ENCODE data around the gene NOTCH1.

Gene NOTCH1

DNA sequence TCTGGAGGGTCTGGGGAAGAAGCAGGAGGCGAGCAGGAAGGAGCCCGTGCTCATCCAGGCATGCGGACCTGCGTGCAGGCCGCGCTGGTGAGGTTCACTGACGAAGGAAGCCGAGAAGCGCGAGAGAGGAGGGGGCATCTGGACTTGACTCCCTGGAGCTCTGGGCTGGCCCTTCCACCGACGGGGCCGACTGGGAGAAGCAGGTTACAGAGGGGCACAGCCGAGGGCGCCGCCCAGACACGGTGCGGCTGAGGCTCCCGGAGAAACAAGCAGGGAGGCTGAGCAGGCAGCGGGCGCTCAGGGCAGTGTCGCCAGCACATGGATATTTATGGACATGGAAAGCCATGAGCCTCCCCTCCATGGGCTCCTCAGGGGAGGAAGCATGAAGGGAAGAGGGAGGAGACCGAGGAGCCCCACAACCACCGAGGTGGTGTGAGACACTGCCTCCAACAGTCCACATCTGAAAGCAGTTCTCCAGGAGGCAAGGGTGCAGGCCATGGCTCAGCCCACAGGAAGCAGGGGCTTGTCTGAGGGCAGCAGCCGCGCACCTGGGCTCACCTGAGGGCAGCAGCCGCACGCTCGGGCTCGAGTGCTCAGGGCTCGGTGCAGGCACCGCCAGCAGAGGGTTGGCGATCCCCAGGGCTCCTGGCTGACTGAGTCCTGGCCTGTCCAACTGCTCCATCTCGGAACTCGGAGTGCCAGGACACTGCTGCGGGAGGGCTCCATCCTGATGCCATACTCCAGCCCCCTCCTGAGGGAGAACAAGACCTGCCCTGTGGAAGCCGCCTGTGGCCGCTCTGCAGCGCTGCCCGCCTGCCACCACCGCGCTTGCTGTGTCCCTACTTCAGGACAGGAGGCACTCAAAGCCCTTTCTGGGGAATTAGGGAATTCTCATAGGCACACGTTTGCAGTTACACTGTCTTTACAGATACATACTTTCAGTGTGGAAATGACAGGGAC lies 90.5 kb downstream of the NOTCH1 start:
- no peak for DNase-seq (ENCODE audit: low read depth, low spot score)

DNA sequence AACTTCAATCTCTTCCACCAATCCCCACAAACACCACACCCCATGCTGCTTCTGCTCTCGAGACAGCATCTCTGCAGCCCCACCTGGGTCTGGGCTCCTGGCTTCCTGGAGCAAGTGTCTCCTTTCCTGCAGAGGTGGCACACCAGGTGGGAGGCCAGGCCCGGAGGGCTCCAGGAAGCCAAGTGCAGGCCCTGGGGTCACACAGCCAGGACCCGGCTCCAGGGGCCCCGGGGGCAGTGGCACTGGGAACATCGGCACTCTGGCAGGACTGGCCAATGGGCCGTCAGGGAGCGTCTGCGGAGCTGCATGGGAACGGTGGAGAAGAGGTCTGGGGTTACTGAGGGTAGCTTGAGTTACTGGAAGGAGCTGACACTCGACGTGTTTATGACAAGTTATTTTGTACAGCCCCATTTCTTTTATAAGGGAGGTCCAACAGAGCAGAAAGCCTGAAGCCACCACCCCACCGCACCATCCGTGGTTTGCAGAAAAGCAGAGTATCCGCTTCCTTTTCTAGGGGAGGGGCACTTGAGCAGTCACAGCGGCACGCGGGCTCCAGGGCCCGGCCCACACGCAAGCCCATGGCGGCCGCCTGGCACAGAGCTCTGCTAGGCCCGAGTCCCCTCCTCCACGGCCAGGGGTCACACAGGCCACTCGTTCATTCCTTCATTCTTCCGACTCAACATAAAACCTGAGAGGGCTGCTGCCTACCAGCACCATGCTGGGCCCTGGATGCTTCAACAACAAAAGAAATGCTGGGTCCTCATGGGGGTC lies 91.6 kb downstream of the NOTCH1 start:
- in situ Hi-C loops (cut with HindIII; ENCODE audit: low sequenced_read_pairs), result no loop called here
- H3K4me3 ChIP-seq (ENCODE audit: low read depth, low read length), result no peak overlapping the region
- DNase-seq (ENCODE audit: low read depth, low spot score), result no peak
- TF ChIP-seq, protein P1, sequence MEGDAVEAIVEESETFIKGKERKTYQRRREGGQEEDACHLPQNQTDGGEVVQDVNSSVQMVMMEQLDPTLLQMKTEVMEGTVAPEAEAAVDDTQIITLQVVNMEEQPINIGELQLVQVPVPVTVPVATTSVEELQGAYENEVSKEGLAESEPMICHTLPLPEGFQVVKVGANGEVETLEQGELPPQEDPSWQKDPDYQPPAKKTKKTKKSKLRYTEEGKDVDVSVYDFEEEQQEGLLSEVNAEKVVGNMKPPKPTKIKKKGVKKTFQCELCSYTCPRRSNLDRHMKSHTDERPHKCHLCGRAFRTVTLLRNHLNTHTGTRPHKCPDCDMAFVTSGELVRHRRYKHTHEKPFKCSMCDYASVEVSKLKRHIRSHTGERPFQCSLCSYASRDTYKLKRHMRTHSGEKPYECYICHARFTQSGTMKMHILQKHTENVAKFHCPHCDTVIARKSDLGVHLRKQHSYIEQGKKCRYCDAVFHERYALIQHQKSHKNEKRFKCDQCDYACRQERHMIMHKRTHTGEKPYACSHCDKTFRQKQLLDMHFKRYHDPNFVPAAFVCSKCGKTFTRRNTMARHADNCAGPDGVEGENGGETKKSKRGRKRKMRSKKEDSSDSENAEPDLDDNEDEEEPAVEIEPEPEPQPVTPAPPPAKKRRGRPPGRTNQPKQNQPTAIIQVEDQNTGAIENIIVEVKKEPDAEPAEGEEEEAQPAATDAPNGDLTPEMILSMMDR (IDR thresholded peaks at IDR 0.05; ENCODE audit: low read depth, low read length), result no peak

More for the DNA sequence above, 90.5 kb downstream of the NOTCH1 start:
- TF ChIP-seq, protein P1 (IDR thresholded peaks at IDR 0.05; ENCODE audit: low read depth, low read length), result no peak
- in situ Hi-C loops (cut with HindIII; ENCODE audit: low sequenced_read_pairs), result no loop called here
- no peak overlapping the region for H3K4me3 ChIP-seq (ENCODE audit: low read depth, low read length)

DNA sequence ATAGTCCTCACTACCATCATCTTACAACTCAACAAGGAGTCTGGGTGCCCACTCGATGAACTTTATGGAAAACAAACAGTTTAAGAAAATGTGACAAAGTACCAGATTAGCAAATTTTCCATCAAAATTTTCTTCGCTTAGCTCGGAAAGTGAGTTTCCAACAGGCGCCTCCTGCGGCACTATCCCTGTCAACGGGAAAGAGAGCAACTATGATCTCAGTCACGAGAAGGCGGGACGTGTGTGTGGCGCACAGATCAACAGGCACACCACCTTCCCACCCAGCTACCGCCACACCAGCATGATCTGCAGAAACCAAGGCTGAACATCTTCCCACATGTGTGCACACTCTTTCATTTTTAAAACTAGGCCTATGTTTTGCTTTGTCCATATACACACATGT lies 92.5 kb downstream of the NOTCH1 start:
- H3K4me3 ChIP-seq (ENCODE audit: low read depth, low read length), result no peak overlapping the region
- in situ Hi-C loops (cut with HindIII; ENCODE audit: low sequenced_read_pairs), result no loop called here
- DNase-seq (ENCODE audit: low read depth, low spot score), result no peak
- TF ChIP-seq, protein P1 (IDR thresholded peaks at IDR 0.05; ENCODE audit: low read depth, low read length), result no peak

DNA sequence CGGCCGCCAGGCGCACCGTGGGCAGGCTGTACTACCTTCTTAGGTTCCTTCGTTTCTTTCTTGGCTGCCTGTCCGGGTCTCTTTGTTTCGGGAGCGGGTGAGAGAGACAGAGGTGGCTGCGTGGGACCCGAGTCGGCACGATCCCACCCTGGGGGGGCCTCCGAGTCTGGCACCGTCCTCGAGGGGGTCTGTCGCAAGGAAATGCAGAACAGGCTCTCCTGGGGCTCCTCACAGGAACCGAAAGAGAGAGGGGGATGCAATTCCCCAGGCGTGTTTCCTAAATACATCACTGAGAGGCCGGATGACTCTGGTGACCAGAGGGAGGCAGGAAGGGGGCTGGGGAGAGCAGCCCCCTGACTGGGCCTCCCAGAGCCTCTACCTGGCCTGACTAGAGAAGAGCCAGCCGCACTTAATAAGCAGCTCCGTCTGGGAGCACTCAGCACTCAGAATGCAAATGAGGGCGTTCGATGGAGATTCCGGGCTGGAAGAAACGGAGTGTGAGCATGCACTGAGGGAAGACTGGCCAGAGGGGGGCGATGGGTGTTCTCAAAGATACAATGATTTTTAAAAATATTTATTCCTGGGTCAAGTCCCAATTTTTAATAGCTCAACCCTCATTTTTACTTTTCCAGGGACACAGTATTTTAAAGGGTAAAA lies 94.5 kb downstream of the NOTCH1 start:
- in situ Hi-C loops (cut with HindIII; ENCODE audit: low sequenced_read_pairs), result no loop called here
- TF ChIP-seq, protein P1 (IDR thresholded peaks at IDR 0.05; ENCODE audit: low read depth, low read length), result peak; percentile 3

DNA sequence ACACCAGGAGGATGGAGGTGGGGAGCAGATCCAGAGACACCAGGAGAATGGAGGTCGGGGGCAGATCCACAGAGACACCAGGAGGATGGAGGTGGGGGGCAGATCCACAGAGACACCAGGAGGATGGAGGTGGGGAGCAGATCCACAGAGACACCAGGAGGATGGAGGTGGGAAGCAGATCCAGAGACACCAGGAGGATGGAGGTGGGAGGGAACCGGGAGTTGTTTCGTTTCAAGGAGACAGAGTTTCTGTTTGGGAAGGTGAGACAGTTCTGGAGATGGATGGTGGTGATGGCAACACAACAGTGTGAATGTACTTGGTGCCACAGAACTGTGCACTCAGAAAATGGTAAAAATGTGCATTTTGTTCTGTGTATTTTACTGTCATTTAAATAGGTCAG lies 97.2 kb downstream of the NOTCH1 start:
- TF ChIP-seq, protein P1 (IDR thresholded peaks at IDR 0.05; ENCODE audit: low read depth, low read length), result no peak

More for the DNA sequence above, 94.5 kb downstream of the NOTCH1 start:
- DNase-seq (ENCODE audit: low read depth, low spot score), result no peak
- no peak overlapping the region for H3K4me3 ChIP-seq (ENCODE audit: low read depth, low read length)

DNA sequence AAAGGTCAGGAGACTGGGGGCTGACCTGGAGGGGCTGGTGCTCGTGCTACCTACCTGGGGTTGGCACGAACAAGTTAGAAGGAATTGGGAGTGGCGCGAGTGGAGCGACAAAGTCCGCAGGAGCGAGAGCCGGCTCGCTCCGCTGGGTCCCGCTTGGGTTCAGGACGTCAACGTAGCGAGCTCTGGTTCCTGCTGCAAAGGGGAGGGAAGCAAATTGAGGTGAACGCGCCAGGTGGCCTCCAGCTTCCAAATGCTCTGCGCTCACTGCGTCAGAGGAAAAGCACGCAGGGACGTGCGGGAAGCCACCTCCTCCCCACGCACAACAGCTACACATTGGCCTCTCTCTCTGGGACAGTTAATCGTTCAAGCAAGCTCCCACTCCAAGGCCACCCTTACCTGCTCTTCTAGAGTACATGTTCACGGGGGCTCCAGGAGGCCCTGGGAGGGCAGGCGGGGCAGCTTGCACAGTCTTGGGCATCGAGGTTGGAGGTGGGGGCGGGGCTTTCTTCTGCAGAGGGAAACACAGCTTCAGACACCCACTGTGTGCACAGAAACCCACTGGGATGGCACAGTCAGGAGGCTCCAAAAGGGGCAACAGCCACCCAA lies 98.6 kb downstream of the NOTCH1 start:
- TF ChIP-seq, protein P1 (IDR thresholded peaks at IDR 0.05; ENCODE audit: low read depth, low read length), result no peak
- no peak for DNase-seq (ENCODE audit: low read depth, low spot score)
- in situ Hi-C loops (cut with HindIII; ENCODE audit: low sequenced_read_pairs), result no loop called here
- no peak overlapping the region for H3K4me3 ChIP-seq (ENCODE audit: low read depth, low read length)

More for the DNA sequence above, 97.2 kb downstream of the NOTCH1 start:
- no peak for DNase-seq (ENCODE audit: low read depth, low spot score)
- in situ Hi-C loops (cut with HindIII; ENCODE audit: low sequenced_read_pairs), result no loop called here
- no peak overlapping the region for H3K4me3 ChIP-seq (ENCODE audit: low read depth, low read length)
